ENCODE results near the gene RDH11.

DNA sequence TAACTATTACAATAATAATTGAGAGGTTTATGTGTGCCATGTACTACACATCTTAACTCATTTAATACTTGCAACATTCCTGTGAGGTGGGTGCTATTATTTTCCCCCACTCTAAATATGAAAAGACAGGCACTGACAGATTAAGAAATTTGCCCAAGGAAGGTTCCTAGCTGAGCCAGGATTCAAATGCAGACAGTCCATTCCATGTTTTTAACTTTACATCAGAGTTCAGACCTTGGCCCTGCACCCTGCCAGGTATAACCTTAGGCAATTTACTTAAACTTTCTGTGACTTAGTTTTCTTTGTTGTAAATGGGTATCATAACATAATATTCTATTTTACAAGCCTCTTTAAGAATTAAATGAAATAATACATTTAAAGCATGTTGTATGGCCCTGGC lies 32.7 kb upstream of the RDH11 start:
- TF ChIP-seq SP1 (IDR thresholded peaks at IDR 0.05; ENCODE audit: low read depth, low read length): no peak
- TF ChIP-seq BACH1 (IDR thresholded peaks at IDR 0.05; ENCODE audit: borderline replicate concordance): no peak
- no peak for TF ChIP-seq SIN3A (IDR thresholded peaks at IDR 0.05; ENCODE audit: low read depth, low read length)
